Panc1 (cell line): ENCODE results near the gene SLC16A12.

Experiments used
- POLR2AphosphoS5 ChIP-seq: IDR thresholded peaks from 2 replicates; pipeline ENCODE4 v1.6.1; 2012; ENCODE audit warnings: mild to moderate bottlenecking, low read depth, low read length, moderate library complexity
- SIN3A ChIP-seq: IDR thresholded peaks from 2 replicates; pipeline ENCODE4 v1.6.1; 2012; ENCODE audit warnings: low read depth, mild to moderate bottlenecking, low read length, moderate library complexity, borderline replicate concordance; ENCODE audit not compliant: insufficient read depth
- TF ChIP-seq, protein P1 (sequence below): fragments of 450-650 bp; IDR thresholded peaks from 2 replicates; pipeline ENCODE4 v1.5.1; 2017; ENCODE audit warnings: mild to moderate bottlenecking
- TF ChIP-seq, protein P2 (sequence below), 2 experiments: IDR thresholded peaks; 2 replicates each; pipeline ENCODE4 v1.6.1; 2011 to 2012; ENCODE audit warnings: low read depth in 2 of 2, control low read depth in 1 of 2, low read length in 1 of 2, mild to moderate bottlenecking in 1 of 2, moderate library complexity in 1 of 2; ENCODE audit not compliant: insufficient read depth in 1 of 2

DNA sequence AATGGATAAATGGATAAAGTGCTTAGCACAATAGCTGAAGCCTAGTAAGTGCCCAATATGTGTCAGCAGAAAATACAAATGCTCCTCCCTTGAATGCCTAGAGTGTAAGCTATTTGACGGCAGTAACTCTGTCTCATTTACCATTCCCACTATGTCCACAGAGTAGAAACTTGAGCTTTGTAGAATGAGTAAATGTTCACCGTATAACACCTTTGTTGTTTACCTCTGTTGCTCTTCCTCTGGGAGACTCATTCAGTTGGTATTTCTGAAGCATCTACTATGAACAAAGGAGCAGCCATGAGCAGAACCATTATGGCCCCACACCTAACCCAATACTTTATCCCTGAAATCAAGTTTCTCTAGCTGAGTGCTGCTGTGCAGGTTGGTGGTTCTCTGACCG is 8.4 kb upstream of the SLC16A12 start:
- TF ChIP-seq, protein P1, sequence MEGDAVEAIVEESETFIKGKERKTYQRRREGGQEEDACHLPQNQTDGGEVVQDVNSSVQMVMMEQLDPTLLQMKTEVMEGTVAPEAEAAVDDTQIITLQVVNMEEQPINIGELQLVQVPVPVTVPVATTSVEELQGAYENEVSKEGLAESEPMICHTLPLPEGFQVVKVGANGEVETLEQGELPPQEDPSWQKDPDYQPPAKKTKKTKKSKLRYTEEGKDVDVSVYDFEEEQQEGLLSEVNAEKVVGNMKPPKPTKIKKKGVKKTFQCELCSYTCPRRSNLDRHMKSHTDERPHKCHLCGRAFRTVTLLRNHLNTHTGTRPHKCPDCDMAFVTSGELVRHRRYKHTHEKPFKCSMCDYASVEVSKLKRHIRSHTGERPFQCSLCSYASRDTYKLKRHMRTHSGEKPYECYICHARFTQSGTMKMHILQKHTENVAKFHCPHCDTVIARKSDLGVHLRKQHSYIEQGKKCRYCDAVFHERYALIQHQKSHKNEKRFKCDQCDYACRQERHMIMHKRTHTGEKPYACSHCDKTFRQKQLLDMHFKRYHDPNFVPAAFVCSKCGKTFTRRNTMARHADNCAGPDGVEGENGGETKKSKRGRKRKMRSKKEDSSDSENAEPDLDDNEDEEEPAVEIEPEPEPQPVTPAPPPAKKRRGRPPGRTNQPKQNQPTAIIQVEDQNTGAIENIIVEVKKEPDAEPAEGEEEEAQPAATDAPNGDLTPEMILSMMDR: no peak
- TF ChIP-seq POLR2AphosphoS5 (no peak), SIN3A (no peak)
- TF ChIP-seq, protein P2, sequence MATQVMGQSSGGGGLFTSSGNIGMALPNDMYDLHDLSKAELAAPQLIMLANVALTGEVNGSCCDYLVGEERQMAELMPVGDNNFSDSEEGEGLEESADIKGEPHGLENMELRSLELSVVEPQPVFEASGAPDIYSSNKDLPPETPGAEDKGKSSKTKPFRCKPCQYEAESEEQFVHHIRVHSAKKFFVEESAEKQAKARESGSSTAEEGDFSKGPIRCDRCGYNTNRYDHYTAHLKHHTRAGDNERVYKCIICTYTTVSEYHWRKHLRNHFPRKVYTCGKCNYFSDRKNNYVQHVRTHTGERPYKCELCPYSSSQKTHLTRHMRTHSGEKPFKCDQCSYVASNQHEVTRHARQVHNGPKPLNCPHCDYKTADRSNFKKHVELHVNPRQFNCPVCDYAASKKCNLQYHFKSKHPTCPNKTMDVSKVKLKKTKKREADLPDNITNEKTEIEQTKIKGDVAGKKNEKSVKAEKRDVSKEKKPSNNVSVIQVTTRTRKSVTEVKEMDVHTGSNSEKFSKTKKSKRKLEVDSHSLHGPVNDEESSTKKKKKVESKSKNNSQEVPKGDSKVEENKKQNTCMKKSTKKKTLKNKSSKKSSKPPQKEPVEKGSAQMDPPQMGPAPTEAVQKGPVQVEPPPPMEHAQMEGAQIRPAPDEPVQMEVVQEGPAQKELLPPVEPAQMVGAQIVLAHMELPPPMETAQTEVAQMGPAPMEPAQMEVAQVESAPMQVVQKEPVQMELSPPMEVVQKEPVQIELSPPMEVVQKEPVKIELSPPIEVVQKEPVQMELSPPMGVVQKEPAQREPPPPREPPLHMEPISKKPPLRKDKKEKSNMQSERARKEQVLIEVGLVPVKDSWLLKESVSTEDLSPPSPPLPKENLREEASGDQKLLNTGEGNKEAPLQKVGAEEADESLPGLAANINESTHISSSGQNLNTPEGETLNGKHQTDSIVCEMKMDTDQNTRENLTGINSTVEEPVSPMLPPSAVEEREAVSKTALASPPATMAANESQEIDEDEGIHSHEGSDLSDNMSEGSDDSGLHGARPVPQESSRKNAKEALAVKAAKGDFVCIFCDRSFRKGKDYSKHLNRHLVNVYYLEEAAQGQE (IDR thresholded peaks at IDR 0.05; ENCODE audit: insufficient read depth in 1 of 2, low read depth in 2 of 2, low read length in 1 of 2): no peak
